Mesendoderm (in vitro differentiated cells): Measurements from ENCODE around the gene TARM1.
"Not testable (repeated sequence)": the region's sequence is repeated elsewhere in the genome, so short reads cannot be mapped to it uniquely, and the experiment has no call there.

Experiments used
- DNase-seq: peaks from one replicate; pipeline ENCODE4 v3.0.0; 2013
- H2AK5ac ChIP-seq: 2 replicates; pipeline ENCODE4 v1.6.1; 2013; ENCODE audit warnings: low read length, inconsistent platforms
- H2BK120ac ChIP-seq: 2 replicates; pipeline ENCODE4 v1.6.1; 2013; ENCODE audit warnings: low read depth, mild to moderate bottlenecking, low read length, moderate library complexity, mixed read lengths
- H2BK15ac ChIP-seq: replicated peaks from 2 replicates; pipeline ENCODE4 v1.6.1; 2013; ENCODE audit warnings: low read depth, mild to moderate bottlenecking, moderate library complexity
- H2BK5ac ChIP-seq: 2 replicates; pipeline ENCODE4 v1.6.1; 2013; ENCODE audit warnings: low read length, inconsistent platforms
- H3K18ac ChIP-seq: 2 replicates; pipeline ENCODE4 v1.6.1; 2013; ENCODE audit warnings: mild to moderate bottlenecking, low read length, mixed read lengths
- H3K23ac ChIP-seq: one replicate; pipeline ENCODE4 v1.6.1; 2013; ENCODE audit warnings: low read length
- H3K27ac ChIP-seq: 2 replicates; pipeline ENCODE4 v1.5.1; 2013; ENCODE audit warnings: low read depth, mild to moderate bottlenecking, inconsistent platforms, low read length, moderate library complexity
- H3K27me3 ChIP-seq: 2 replicates; pipeline ENCODE4 v1.6.1; 2013; ENCODE audit warnings: low read length, control low read depth, mild to moderate bottlenecking, inconsistent platforms; ENCODE audit not compliant: insufficient read depth, poor library complexity
- H3K36me3 ChIP-seq: 2 replicates; pipeline ENCODE4 v1.6.1; 2013; ENCODE audit warnings: low read length, inconsistent platforms; ENCODE audit not compliant: control insufficient read depth, insufficient read depth
- H3K4ac ChIP-seq: one replicate; pipeline ENCODE4 v1.6.1; 2013; ENCODE audit warnings: low read depth, mild to moderate bottlenecking, low read length, moderate library complexity
- H3K4me1 ChIP-seq: 2 replicates; pipeline ENCODE4 v1.6.1; 2013; ENCODE audit warnings: low read depth, low read length, inconsistent platforms; ENCODE audit not compliant: control insufficient read depth
- H3K4me2 ChIP-seq: 2 replicates; pipeline ENCODE4 v1.6.1; 2013; ENCODE audit warnings: low read length
- H3K4me3 ChIP-seq: 2 replicates; pipeline ENCODE4 v1.5.1; 2013; ENCODE audit warnings: mild to moderate bottlenecking, low read length
- H3K56ac ChIP-seq: one replicate; pipeline ENCODE4 v1.6.1; 2013; ENCODE audit warnings: low read length
- H3K79me1 ChIP-seq: 2 replicates; pipeline ENCODE4 v1.6.1; 2013; ENCODE audit warnings: low read length, inconsistent platforms
- H3K79me2 ChIP-seq: 2 replicates; pipeline ENCODE4 v1.6.1; 2013; ENCODE audit warnings: mild to moderate bottlenecking, low read length; ENCODE audit not compliant: control insufficient read depth, insufficient read depth
- H3K9ac ChIP-seq: 2 replicates; pipeline ENCODE4 v1.6.1; 2013; ENCODE audit warnings: low read length, inconsistent platforms
- H4K5ac ChIP-seq: one replicate; pipeline ENCODE4 v1.6.1; 2013; ENCODE audit warnings: low read length
- H4K8ac ChIP-seq: one replicate; pipeline ENCODE4 v1.6.1; 2013; ENCODE audit warnings: low read depth, mild to moderate bottlenecking, control low read depth, low read length, moderate library complexity
- WGBS: extraction: QIAGEN DNeasy Blood & Tissue Kit; methylation state at CpG from one replicate; pipeline ENCODE4 v1.1.7; 2013; ENCODE audit warnings: low lambda C conversion rate, missing lambda C conversion rate; ENCODE audit not compliant: insufficient coverage; ENCODE audit errors: extremely low coverage; 5-methylcytosine and 5-hydroxymethylcytosine counted together

Gene TARM1

DNA sequence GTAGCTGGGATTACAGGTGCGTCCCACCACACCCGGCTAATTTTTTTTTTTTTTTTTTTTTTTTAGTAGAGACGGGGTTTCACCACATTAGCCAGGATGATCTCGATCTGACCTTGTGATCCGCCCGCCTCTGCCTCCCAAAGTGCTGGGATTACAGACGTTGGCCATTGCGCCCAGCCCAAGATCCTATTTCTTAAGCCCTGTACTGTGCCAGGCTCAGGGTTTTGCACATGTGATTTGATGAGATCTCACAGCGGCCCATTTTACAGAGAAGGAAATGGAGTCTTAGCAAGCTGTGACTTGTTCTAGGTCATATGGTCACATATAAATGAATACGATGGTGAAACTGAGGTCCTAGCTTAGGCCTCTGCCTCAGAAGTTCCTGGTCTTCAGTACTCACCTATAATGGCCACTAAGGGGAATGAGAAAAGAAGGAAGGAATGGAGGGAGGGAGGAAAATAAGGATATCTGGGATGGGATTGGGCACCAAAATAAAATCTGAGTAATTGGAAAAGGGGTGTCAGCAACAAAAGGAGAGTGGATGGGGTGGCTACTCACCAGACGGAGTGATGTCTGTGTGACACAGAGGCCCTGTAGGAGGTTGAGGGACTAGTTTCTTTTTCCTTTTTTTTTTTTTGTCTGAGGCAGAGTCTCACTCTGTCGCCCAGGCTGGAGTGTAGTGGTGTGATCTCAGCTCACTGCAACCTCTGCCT lies 18.2 kb upstream of the TARM1 start:
- H2BK120ac ChIP-seq: no peak overlapping the region
- H3K36me3 ChIP-seq: no peaks in the 10 kb centered on the region
- no peak overlapping the region for H3K56ac ChIP-seq
- H3K18ac ChIP-seq: no peak overlapping the region
- no peak overlapping the region for H3K4me2 ChIP-seq
- H2BK15ac ChIP-seq: no peak overlapping the region
- H4K8ac ChIP-seq: no peak overlapping the region
- peaks cover 6% of the 10 kb centered on the region for H3K79me2 ChIP-seq
- no peak overlapping the region for H3K4me3 ChIP-seq
- H4K5ac ChIP-seq: no peak overlapping the region
- no peak overlapping the region for H3K4ac ChIP-seq
- H3K23ac ChIP-seq: no peak overlapping the region
- no peaks in the 10 kb centered on the region for H3K4me1 ChIP-seq
- H3K9ac ChIP-seq: no peak overlapping the region
- H3K27me3 ChIP-seq: no peaks in the 10 kb centered on the region
- H3K79me1 ChIP-seq: no peaks in the 10 kb centered on the region
- WGBS: no CpG with 5 or more reads among the region's 12 CpGs
- H3K27ac ChIP-seq: no peak overlapping the region
- H2BK5ac ChIP-seq: no peak overlapping the region
- no peak for DNase-seq
- H2AK5ac ChIP-seq: no peak overlapping the region

DNA sequence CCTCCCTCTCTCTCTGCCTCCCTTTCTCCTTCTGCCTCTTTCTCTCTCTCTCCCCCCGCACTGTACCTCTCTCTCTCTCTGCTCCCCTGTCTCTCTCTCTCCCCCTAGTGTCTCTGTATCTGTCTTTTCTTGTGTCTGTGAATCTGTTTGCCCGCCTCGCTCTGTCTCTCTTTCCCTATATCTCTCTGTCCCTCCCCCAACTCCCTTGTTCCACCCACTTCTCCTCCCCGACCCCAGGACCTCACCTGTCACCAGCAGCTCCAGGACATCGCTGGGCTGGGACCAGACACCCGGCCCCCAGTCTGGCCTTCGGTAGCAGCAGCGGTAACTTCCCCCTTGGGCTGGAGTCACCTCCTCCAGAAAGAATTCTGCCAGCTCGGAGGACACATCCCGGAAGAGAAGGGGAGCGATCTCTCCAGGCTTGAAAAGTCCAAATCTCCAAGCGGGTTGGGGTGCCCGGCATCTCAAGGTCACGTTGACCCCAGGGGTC lies 15.5 kb upstream of the TARM1 start:
- H4K5ac ChIP-seq: no peak overlapping the region
- H3K79me1 ChIP-seq: no peaks in the 10 kb centered on the region
- peak overlapping the region; percentile 23 for H3K4me3 ChIP-seq
- peak overlapping the region; percentile 80 for H3K23ac ChIP-seq
- H2BK120ac ChIP-seq: no peak overlapping the region
- H3K4me2 ChIP-seq: peak overlapping the region; percentile 71
- H3K27ac ChIP-seq: no peak overlapping the region
- DNase-seq: peak; percentile 74
- peak overlapping the region; percentile 64 for H3K9ac ChIP-seq
- H3K27me3 ChIP-seq: no peaks in the 10 kb centered on the region
- H3K56ac ChIP-seq: peak overlapping the region; percentile 93
- H2AK5ac ChIP-seq: no peak overlapping the region
- no peak overlapping the region for H4K8ac ChIP-seq
- H3K4me1 ChIP-seq: no peaks in the 10 kb centered on the region
- peak overlapping the region; percentile 29 for H3K18ac ChIP-seq
- H3K36me3 ChIP-seq: no peaks in the 10 kb centered on the region
- no peak overlapping the region for H3K4ac ChIP-seq
- no peak overlapping the region for H2BK5ac ChIP-seq
- H3K79me2 ChIP-seq: no peaks in the 10 kb centered on the region
- H2BK15ac ChIP-seq: no peak overlapping the region
- no CpG with 5 or more reads among the region's 14 CpGs for WGBS

DNA sequence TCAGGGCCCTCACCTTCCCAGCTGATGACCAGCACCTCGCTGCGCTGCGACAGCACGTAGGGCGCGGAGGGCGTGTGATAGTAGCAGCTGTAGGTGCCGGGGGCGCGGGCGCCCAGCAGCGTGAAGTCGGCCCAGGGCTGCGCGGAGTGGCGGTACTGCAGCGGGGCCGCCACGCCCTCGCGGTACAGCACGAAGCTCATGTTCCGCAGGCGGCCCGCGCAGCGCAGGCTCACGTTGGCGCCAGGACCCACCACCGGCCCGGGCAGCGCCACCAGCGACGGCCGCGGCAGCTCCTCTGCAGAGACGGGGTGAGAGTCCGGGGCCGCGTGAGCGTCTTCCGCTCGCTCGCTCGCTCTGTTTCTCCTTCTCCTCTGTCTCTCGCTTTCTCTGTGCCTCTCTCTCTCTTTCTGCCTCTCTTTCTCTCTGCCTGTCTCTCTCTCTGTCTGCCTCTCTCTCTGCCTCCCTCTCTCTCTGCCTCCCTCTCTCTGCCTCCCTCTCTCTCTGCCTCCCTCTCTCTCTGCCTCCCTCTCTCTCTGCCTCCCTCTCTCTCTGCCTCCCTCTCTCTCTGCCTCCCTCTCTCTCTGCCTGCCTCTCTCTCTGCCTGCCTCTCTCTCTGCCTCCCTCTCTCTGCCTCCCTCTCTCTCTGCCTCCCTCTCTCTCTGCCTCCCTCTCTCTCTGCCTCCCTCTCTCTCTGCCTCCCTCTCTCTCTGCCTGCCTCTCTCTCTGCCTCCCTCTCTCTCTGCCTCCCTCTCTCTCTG lies 14.9 kb upstream of the TARM1 start:
- H2AK5ac ChIP-seq, H2BK120ac ChIP-seq, H4K8ac ChIP-seq, H4K5ac ChIP-seq, H3K79me1 ChIP-seq, H3K4me1 ChIP-seq, H2BK15ac ChIP-seq, H3K27ac ChIP-seq, H2BK5ac ChIP-seq, H3K36me3 ChIP-seq, H3K27me3 ChIP-seq, H3K4ac ChIP-seq, H3K79me2 ChIP-seq: not testable (repeated sequence)
- H3K56ac ChIP-seq: peak overlapping the region; percentile 93
- peak overlapping the region; percentile 45 for H3K23ac ChIP-seq
- WGBS: no CpG with 5 or more reads among the region's 46 CpGs
- H3K4me2 ChIP-seq: peak overlapping the region; percentile 90
- peak overlapping the region; percentile 80 for H3K9ac ChIP-seq
- DNase-seq: peak; percentile 64
- H3K18ac ChIP-seq: peak overlapping the region; percentile 7
- peak overlapping the region; percentile 53 for H3K4me3 ChIP-seq

DNA sequence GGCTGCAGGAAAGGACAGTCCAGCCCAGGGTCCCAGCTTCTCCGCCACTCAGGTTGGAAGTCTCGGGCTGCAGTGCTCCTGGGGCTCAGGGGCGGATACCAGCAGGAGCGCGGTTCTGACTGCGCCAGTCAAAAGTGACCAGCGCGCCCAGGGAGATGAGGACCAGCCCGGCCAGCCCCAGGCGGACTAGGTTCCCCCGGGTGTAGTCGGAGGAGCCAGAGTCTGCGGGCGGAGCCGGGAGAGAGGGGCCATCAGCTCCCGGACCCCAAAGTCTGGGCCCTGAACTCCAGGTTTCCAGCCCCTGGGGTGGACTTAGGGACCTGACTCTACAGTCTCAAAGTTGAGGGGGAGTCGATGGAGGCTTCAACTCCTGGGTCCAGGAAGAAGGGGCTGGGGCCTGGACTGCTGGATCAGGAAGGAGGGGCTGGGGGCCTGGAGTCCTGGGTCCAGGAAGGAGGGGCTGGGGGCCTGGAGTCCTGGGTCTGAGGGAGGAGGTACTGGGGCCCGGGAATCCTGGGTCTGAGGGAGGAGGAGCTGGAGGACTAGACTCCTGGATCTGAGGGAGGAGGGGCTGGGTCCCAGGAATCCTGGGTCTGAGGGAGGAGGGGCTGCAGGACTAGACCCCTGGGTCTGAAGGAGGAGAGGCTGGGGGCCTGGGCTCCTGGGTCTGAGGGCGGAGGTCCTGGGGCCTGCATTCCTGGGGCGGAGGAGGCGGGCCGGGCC lies 14.1 kb upstream of the TARM1 start:
- peak overlapping the region; percentile 7 for H3K18ac ChIP-seq
- H3K4ac ChIP-seq: no peak overlapping the region
- H2BK5ac ChIP-seq: no peak overlapping the region
- H3K27me3 ChIP-seq: no peaks in the 10 kb centered on the region
- H3K4me2 ChIP-seq: peak overlapping the region; percentile 90
- H2AK5ac ChIP-seq: no peak overlapping the region
- H3K56ac ChIP-seq: peak overlapping the region; percentile 93
- H4K5ac ChIP-seq: no peak overlapping the region
- no peak for DNase-seq
- H3K27ac ChIP-seq: no peak overlapping the region
- H4K8ac ChIP-seq: no peak overlapping the region
- no peak overlapping the region for H2BK120ac ChIP-seq
- no peak overlapping the region for H2BK15ac ChIP-seq
- H3K9ac ChIP-seq: peak overlapping the region; percentile 80
- H3K4me1 ChIP-seq: no peaks in the 10 kb centered on the region
- no peaks in the 10 kb centered on the region for H3K79me1 ChIP-seq
- no peaks in the 10 kb centered on the region for H3K36me3 ChIP-seq
- no peaks in the 10 kb centered on the region for H3K79me2 ChIP-seq
- peak overlapping the region; percentile 53 for H3K4me3 ChIP-seq
- H3K23ac ChIP-seq: no peak overlapping the region
- no CpG with 5 or more reads among the region's 22 CpGs for WGBS

DNA sequence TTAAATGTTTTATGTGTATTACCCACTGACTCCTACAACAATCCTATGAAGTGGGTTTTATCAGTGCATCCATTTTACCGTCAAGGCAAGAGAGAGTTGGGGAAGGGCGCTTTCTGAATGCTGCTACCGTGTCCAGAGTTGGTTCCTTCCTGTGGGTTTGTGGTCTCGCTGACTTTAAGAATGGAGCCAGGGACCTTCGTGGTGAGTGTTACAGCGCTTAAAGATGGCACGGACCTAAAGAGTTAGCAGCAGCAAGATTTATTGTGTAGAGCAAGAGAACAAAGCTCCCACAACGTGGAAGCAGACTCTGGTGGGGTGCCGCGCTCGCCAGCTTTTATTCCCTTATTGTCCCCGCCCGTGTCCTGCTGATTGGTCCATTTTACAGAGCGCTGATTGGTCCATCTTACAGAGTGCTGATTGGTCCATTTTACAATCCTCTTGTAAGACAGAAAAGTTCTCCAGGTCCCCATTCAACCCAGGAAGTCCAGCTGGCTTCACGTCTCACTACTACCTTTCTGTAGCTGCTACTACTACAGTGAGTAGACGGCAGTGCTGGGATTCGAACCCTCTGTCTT lies 13.3 kb upstream of the TARM1 start:
- no peak overlapping the region for H2AK5ac ChIP-seq
- no peak overlapping the region for H4K8ac ChIP-seq
- H3K56ac ChIP-seq: no peak overlapping the region
- H3K79me1 ChIP-seq: no peaks in the 10 kb centered on the region
- H2BK5ac ChIP-seq: no peak overlapping the region
- H3K4ac ChIP-seq: no peak overlapping the region
- no CpG with 5 or more reads among the region's 17 CpGs for WGBS
- no peaks in the 10 kb centered on the region for H3K4me1 ChIP-seq
- H3K27me3 ChIP-seq: no peaks in the 10 kb centered on the region
- no peak overlapping the region for H3K4me2 ChIP-seq
- H3K27ac ChIP-seq: no peak overlapping the region
- H2BK15ac ChIP-seq: no peak overlapping the region
- H3K79me2 ChIP-seq: no peaks in the 10 kb centered on the region
- no peak overlapping the region for H3K9ac ChIP-seq
- no peak overlapping the region for H3K4me3 ChIP-seq
- no peak for DNase-seq
- H2BK120ac ChIP-seq: no peak overlapping the region
- H3K18ac ChIP-seq: no peak overlapping the region
- H3K23ac ChIP-seq: no peak overlapping the region
- H4K5ac ChIP-seq: no peak overlapping the region
- H3K36me3 ChIP-seq: no peaks in the 10 kb centered on the region
